Measurements from ENCODE around the gene PARD3B. TPM values are rescaled to one million over a fixed set of nuclear protein-coding genes. Genes with fewer than 3 reads are reported as not detected.

Gene PARD3B
- total RNA-seq, 1 donor from 2014 or later: 4.3 TPM

DNA sequence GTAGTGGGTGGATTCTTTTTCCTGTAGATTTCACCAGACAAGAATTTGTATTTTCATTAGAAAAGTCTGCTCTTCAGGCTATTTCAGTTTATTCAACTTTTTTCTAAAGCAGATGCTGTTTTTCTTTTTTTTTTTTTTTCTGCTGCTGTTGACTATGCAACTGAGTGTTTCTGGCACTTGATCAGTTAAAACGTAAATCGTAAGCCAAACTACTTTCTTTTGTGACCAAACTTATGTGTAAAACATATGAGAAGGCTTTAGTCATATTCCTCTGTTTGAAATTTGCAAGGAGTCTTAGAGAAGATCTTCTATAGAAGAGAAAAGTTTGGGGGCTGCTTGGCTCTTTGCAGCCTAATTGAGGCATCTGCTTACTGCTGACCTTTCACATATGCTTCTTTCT is 170.1 kb downstream of the PARD3B start:
- no peak for ATAC-seq

DNA sequence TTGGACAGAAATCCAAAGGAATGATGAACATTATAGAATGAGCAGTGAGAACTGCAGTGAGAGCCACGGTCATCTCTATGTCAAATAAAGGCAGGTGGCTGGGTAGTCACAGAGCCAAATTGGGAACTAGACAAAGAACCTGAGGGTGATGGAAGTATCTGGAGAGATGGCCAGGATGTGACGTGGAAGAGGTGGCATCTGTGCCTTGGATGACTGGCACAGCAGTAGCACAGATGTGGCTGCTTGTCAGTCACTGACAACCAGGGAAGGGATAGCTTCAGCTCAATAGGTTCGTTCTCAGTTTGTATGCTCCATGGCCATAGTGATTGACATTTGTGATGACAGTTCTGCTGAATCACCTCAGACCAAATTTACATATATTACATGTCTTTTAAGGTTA is 172.3 kb downstream of the PARD3B start:
- ATAC-seq: no peak

DNA sequence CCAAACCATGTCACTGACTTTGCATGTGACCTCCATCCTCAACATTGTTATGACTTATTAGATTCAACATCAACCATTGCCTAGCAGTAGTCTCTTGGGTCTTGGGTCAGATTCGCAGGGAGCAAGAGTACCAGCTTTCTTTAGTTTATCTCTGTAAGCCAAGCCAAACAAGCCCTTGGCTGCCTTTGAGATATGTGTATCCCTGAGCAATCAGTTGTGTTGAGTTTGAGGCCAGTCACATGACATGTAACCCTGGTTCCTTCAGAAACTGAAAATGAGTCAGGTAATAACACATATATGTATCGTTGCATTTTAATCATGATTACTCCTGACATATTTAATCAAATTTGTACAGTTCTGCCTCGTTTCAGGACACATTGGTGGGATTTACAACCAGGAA is 173.3 kb downstream of the PARD3B start:
- ATAC-seq: no peak

- ATAC-seq: no peak
These were observed 175.6 kb downstream of the PARD3B start for GRCh38 chr2:204720874-204721273.

- no peak for ATAC-seq
These were observed 176.9 kb downstream of the PARD3B start for GRCh38 chr2:204722207-204722606.

DNA sequence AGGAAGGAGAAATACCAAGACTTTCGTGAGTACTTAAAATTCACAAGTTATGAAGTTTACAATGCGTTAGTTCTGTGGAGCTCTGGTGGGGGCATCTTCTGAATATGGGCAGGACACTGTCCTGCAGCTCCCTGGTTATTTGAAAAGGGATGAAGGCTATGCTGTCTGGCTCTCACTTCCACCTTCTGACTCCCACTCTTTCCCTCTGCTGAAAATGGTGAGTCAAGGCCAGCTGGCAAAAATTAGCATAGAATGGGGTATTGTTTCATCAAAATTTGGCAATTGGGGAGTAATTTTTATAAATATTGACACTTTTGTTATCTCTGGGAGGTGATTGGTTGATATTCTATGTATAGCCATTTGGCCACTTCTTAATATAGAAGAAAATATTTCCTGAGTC is 177.4 kb downstream of the PARD3B start:
- no peak for ATAC-seq

DNA sequence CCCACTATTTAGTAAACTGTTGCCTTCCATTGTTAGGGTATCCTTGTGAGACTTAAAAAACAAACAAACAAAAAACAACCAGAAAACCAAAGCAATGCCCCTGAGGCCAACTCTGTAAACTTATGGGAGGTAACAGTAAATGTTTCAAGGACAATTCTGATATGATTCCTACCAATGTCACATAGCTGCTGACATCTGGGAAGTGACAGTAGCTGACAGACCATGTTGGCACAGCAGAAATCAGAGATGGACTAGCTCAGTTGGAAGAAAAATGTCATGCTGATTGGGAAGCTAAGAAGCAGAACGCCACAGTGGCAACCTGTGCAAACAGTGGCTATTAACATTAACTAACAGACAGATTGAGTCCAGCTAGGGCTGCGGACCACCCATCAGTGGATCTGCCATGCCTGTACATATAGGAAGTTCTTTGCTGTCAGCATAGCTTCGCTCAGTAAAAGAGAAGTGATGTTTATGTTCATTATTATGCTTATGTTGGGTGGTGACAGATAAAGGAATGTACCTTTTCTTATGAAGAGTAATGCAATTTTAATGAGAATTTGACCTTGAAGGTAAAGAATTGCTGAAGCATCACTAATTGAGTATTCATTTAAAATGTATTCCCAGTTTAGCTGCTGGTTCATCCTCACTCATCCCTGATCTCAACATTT is 180.6 kb downstream of the PARD3B start:
- ATAC-seq: no peak

DNA sequence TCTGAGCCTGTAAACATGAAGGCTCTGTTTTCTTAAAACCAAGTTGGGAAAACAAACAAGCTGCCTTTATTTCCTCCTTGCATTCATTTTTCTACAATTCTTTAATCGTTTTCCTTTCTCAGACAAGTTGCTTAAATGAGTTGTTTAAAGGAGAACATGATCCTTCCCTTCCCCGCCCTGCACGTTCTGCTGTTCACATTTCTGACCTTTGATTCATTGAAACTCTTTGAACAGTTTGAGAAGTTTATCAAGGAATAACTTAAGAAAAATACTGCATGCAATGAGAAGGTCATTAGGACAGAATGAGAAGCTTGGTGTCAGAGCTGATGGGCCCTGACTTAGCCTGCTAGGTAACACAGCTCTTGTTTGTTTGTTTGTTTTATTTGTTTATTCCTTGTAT is 181.6 kb downstream of the PARD3B start:
- ATAC-seq: no peak

DNA sequence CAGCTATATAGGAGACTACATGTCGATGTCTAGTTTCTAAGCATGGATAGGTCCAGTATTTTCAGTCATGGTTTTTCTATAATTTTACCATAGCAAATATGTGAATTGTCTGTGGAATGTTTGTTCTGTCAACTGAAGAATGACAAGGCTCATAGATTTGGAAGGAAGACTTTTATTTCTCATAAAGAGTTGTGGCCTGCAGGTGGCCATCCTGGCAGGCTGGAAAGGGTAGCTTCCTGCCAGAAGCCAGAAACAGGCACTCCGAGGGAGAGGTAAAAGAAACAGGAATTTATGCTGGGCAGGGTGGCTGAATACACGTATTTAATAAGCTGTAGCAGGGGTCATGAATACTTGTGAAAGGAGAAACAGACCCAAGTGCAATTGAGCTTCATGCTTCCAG is 182.1 kb downstream of the PARD3B start:
- ATAC-seq: no peak

DNA sequence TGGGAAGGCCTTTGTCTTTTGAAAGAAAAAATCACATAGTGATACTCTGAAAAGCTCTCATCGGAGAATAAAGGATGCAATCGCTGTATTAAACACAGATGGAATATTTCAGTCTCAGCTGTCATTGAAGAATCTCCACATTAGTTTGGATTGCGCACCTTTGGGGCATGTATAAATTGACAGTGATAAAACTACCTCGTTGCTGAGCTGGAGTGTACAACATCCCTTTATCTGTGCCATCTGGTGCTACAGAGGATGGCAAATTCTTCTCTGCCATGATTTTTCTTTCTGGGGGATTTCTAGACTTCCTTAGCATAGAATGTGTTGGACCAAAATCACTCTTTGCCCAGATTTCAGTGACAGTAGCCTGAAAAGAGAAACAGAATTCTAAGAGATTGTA is 185.3 kb downstream of the PARD3B start:
- ATAC-seq: no peak

- ATAC-seq: no peak
These were observed 186.7 kb downstream of the PARD3B start for GRCh38 chr2:204732019-204732418.

DNA sequence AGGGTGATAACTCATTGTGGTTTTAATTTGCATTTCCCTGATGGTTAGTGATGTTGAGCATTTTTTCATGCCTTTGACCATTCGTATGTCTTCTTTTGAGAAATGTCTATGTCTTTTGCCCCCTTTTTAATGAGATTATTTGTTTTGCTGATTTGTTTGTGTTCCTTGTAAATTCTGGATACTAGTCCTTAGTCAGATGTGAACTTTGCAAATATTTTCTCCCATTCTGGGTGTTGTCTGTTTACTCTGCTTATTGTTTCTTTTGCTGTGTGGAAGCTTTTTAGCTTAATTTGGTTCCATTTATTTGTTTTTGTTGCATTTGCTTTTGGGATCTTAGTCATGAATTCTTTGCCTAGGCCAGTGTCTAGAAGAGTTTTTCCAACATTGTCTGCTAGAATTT is 192.0 kb downstream of the PARD3B start:
- no peak for ATAC-seq

DNA sequence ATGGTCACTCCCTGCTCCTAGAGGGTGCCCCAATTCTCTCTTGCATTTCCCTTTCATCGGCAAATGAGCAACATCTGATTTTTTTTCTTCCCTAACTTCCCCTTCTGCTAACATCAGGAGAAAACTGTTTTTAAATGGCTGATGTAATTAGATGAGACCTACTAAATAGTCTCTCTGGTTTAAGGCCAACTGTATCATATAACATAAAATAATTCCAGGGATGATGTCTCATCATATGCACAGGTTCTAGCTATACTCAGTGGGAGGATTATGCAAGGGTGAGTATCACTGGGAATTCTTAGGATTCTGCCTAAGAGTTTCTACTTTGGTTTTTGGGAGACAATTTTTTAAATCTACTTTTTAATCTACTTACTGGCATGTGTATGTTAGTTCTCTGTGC is 193.4 kb downstream of the PARD3B start:
- no peak for ATAC-seq

- ATAC-seq: no peak
These were observed 198.2 kb downstream of the PARD3B start for GRCh38 chr2:204743393-204743960.

DNA sequence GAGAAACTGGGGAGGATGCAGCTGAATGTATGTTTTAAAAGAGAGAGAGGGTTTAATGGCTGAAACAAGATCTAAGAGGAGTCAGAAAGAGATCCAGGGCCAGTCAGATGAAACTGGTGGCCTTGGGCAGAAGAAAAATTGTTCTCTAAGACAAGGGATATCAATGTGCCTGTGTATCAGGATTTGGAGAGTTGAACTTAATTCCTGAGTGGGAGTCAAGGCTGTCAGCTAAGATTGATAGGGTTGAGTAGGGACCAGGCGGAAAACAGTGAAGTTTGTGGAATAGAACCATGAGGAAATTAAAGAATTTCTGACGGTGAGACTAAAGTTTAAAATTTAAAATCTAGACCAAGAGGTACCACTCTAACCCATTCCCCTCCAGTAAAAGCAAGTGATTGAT is 199.2 kb downstream of the PARD3B start:
- no peak for ATAC-seq

DNA sequence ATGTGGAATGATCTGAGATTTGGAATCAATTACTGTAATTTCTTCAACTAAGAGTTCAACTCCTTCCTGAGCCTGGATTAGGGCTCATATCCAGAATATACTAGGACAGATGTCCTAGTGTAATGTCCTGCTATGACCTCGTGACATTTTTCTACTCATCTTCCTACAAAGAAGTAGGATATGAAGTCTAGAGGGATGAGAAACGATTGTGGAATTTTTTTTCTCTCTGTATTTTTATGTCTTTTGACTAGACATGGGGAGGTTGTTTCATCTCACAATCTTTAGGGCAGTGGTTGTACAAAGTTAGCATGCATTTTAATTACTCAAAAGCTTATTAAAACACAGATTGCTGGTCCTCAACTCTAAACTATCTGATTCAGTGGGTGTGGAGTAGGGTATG is 203.0 kb downstream of the PARD3B start:
- no peak for ATAC-seq

DNA sequence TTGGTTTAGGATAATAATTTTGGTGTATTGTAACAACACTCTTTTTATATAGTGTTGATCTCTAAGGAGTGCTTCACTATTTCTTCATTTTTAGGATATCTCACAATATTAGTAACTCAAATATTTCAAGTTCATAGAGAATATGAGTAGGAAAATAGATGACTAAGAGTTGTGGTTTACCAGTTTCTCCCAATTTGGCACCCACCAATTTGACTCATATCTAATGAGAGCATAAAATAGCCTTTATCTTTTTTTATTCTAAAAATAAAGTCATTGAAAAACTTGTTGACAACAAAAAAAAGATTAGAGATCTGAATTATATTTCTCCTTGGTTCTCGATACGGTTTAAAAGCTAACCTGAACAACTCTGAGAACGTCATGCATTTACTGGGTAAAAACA is 204.0 kb downstream of the PARD3B start:
- ATAC-seq: no peak

- no peak for ATAC-seq
These were observed 205.1 kb downstream of the PARD3B start for GRCh38 chr2:204750389-204750788.

DNA sequence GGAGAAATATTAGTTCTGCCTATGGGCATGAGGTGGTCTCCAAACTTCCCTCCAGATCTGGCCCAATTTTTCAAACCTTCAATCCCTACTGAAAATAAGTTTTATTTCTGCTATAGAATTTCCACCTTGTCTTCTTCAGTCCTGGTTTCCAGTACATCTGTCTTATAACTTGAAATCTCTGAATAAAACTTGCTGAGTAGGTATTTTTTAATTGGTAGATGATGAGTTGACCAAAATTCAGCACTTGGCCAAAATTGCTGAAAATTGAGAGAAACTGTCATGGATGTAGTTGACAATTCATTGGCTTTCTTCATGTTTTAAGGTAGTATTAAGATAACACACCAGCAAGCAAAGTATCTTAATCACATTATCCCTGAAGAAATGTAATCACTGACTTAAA is 206.2 kb downstream of the PARD3B start:
- no peak for ATAC-seq

DNA sequence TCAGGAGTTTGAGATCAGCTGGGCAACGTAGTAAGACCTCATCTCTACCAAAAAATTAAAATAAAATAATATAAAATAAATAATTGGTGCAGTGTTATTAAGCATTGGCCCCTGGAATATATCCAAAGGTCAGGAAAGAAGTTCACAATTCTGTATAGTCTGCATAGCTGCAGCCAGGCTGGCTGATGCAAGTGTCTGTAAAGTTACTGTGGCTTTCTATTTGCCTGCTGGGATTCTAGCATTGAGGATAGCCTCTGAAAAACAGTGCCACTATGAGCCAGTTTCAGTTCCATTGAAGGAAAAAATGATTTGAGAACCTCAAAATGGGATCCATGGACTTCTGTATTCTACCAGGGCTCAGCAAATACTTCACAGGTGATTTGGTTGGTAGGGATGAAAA is 208.6 kb downstream of the PARD3B start:
- no peak for ATAC-seq

- ATAC-seq: no peak
These were observed 209.6 kb downstream of the PARD3B start for GRCh38 chr2:204754898-204755297.

- ATAC-seq: no peak
These were observed 218.9 kb downstream of the PARD3B start for GRCh38 chr2:204763974-204764703.

- no peak for ATAC-seq
These were observed 225.5 kb downstream of the PARD3B start for GRCh38 chr2:204770735-204771134.

DNA sequence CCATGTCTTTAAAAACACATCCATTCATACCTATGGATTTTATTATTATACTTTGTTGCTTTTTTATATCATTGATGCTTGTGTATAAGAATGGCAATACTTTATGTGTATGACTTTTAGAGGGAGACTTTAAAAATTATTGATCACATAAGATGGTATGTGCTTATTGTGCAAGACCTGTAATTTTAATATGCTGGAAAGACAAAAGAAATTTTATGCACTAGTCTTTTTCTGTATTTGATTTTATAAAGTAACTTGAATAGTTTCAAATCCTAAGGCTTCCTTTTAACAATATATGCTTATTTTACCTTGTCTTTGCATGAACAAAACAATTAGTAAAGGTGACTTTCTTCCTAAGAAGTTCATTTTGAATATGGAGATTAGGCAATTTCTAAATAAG is 226.4 kb downstream of the PARD3B start:
- no peak for ATAC-seq

Measured in esophagus mucosa (tissue), 1 donor.